HG03469 (cell line): ENCODE data around the gene FBN1.
A peak's percentile ranks its signal among the peaks of the same experiment; 100 is the strongest.

Experiments
- ATAC-seq: cut with Tn5 transposase; IDR thresholded peaks from one replicate; pipeline ENCODE4 v1.9.1; 2021; ENCODE audit warnings: mild to moderate bottlenecking, moderate library complexity, moderate number of reproducible peaks; ENCODE audit not compliant: unreplicated experiment

The FBN1 gene

DNA sequence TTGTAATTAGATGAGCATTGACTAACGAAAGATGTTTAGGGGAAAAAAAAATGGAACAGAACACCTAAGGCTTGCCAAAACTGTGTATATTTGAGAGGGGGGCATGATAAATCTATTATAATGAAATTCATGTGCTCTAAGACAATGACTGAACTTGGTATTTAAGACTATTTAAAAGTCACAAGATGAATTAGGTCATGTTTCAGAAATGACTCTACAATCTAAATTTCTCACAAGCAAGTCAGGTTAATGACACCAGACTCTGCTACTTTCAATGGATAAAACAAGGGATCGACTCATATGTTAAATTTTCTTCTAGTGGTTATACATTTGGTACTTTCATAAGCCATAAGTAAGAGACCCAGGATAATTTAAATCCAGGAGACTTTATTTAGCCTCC, 235.9 kb downstream of the FBN1 start:
- ATAC-seq = no peak

DNA sequence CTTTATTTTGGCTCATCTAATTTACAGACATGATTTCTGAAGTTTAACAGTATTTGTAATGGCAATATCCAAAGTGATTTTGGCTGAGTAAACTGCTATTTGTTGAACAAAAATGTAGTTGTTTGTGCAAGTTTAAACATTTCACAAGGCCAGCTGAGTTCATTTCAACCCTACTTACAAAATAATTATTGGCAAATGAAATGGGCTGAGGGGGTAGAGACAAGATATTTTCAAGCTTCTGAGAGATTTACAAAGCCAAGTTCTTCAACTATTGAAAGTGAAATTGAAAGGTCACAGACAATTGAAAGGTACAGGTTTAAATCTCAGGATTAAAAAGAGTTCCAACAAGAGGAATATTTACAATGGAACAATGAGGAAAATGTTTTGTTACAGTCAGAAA, 237.2 kb downstream of the FBN1 start:
- no peak for ATAC-seq

DNA sequence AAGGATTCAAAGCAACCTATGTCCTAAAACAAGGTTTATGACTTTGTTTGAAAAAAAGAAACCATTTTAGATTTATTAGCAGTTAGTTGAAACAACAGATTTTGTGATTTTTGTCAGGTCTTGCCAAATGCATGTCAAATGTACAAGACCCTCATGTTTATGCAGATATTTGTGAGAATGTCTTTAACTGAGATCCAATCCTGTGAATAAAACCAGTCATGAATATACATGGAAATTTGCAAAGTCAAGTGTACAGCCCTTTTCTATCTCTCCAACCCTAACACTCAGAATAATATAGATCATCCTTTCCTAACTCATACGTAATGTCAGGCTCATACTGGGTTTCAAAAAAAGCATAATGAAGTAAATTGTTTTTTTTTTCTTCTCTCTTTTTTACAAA, 237.9 kb downstream of the FBN1 start:
- no peak for ATAC-seq

DNA sequence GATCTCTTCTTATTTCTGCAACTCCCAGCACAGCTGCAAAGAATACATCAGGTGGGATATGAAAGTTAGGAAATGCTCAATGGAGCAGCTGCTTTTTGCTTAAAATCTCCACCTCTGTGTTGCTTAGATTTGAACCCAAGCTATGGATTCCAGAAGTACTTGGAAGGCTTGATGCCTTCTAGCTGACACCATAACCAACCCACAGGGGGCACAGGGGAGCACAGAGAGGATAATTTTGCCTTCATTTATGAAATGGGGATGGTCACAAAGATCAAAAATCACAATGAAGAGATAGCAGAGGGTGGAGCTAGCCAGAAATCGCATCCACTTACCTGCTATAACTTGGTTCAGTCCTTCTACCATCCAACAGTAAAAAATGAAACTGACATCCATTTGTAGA, 238.6 kb downstream of the FBN1 start:
- ATAC-seq = no peak

DNA sequence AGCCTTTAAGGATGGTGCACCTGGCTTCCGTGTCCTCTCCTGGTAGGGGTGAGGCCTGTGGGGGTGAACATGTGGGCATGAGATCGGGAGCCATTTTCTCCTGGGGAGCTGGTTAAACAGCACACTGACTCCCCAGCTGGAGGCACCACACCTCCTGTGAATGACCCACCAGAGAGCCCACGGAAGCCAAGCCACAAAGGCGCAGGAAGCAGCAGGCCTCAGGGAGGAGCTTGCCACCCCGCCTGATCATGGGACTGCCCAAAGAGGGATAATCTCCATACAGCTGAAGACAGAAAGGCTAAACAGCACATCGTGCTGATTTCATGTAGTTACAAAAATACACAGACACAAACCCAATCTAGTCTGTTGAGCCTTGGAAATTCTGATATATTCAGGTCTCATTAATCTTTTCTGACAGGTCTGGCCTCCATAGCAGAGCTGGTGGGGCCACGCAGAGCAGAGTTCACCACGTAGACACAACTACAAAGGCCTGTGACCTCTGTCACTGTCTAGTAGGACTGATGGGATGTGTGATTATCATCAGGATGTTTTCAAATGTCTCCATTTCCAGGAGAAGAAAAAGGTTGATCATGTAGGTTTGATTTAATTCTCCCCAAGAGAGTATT, 239.1 kb downstream of the FBN1 start:
- ATAC-seq = no peak

DNA sequence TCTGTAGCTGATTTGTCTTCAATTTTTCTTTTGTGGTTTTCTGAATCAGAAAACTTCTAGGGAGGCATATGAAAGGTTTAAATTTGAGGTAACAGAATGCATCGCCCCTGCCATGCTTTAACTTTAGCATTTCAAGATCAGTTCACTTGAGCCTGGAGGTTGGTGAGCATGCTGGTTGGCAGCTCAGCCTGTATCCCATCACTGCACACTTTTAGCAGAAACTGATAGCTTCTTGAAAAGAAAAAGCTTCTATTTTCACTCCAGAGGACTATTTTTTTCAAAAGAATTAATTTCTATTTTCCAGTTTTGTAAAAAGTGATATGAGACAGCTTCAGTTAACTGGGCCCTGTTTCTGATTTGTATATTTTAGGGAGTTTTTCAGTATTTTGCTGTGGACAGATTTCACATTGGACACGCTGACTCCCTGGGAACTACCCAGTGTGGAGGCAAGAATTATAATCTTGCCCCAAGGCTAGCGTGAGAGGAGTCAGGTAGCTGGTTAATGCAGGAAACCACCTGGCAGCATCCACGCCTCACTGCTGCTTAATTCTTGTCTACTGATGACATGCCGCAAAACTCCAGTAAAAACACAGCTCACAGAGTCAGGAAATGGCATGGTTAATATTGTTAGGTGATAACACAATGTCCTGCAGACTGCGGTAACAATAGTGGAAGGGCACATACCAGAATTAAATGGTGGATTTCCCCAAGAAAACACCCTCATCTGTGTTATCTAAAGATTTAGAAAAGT, 242.9 kb downstream of the FBN1 start:
- ATAC-seq = peak; percentile 53

DNA sequence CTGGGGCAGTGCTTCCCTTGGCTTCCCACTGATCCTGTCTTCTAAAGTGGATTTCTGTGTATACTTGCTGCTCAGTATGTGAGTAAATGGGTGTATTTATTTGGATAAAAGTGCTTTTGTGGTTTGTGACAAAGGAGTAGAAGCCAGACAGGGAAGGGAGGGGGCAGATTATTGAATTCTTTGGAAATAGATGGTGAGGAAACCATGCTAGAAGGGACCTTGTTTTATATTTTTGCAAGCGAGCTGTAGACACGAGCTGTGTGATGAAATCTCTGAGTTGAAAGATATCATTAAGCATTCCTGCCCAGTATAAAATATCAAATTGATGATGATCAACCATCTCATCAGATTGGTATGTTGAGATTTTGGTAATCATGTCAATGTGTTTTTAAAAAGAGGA, 245.4 kb downstream of the FBN1 start:
- no peak for ATAC-seq

DNA sequence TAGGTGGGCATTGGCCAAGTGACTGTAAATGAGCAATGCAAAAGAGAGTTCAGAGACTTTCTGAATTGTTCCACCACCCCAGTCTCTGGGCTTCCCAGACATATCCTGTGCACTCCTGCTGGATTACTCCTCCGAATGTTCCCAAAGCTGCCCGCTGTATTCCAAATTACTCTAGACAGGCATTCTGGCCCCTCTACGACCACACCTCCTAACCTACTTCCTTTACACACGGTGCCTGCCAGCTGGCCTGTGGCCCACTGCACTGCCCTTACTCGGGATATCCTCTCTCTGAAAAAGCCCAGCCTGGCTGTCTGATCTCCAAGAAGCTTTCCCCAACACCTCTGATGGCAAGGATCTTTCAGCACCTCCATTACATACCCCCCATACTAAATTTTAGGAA, 247.7 kb downstream of the FBN1 start:
- no peak for ATAC-seq

DNA sequence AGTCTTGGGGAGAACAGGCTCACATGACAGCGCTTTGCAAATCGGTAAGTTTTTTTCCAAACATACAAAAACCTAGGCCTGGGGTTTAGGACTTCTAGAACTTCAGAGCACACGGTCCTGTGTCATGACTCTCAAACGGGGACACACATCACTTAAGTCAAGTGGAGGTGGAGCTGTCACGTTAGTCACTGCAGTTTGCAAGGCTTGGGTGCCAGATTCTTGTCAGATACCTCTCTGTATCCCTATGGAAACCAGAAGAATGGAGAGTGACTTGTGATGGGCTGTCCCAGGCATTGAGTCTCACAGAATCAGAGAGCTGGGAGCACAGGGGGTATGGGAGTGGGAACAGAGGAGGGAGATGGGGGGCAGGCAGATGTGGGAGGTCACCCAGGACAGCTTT, 249.5 kb downstream of the FBN1 start:
- ATAC-seq = no peak

DNA sequence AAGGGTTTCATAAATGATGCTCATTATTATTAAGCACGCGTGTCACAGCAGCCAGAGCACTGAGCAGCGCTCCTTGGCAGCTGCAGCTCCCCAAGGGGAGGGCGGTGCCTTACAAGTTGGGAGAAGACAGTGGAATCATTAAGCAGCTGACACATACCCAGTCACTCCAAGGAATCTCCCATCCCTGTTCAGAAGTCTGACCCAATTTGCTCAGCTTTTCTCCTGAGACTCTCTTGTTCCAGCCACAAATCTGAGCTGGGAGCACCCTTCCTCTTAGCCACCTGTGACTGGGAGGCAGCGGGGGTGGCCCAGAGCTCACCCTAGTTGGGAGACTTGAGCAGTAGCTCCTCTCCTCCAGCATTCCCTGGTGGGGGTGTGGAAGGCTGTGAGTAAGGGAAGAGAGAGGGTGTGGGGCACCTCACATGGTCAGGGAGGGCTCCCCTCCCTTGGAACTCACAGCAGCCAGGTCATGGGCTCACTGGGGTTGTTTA, 249.9 kb downstream of the FBN1 start:
- no peak for ATAC-seq

DNA sequence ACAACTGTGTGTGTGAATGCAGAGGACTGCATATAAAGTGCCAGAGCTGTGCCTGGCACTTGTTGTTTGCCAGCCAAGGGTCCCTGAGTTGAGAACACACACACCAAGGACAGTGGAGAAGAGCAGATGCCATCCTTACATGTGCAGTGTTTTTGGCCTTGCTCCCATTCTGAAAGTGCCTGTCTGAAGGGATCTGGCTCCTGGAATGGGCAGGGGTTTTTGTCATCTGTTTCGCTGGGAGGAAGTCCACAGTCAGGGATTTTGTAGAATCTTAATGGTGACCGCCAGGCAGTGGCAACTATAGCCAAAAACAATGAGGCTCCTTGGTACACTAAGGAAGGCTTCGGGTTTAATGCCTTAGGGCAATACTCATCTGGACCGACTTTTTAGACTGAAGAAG, 250.5 kb downstream of the FBN1 start:
- ATAC-seq = no peak

DNA sequence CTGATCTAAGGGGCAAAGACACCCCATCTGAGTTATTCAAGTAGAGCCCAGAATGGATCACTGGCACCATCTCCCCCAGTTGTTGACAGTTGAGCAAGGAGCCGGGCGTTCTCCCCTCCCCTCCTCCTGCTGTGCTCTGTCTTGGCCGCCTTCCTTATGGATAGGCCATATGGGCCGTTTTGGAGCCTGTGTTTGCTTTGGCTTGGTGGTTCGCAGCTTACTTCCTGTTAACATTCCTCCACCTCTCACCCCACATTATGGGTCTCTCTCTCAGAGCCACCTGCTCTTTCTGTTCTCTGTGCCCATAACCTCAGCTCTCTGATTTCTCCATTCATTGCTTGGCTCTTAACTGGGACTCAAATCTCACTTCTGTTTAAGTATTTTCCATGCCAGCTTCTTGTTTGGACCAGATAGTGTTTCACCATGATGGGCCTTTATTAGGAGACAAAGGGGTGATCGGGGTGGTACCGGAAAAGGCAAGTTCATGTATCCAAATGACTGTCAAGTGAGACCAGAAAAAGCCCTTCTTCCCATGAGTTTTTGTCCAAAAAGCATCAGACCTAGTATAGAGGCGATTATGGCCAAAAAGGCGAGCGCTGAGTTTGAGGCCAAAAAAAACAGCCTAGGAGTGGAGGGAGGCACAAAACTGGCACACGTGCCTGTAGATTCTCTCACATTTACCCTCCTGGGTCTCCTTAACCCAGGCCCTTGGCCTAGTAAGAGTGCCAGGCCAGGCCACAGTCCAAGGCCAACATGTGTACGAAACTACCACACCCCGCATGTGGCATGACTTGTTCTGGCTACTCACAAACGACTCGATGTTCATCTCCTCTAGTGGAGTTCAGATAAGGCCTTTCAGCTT, 251.6 kb downstream of the FBN1 start:
- ATAC-seq = no peak

DNA sequence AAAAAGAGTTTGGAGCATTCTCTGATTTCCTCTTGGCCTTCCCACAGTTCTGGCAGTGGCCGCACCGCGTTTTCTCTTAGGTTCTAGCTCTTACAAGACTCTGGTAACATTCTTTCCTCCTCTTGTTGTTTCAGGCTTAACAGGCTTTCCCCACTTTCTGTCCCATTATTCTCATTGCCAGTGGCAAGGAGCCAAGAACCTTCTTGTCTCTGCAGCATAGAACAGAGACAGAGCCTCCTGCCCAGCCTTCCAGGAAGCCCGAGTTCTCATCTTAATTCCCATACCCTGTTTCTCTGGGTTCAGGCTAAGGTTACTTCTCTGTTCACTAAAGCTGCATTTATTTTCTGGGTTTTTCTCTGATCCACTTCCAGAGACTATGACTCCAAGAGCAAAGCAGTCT, 253.2 kb downstream of the FBN1 start:
- no peak for ATAC-seq

DNA sequence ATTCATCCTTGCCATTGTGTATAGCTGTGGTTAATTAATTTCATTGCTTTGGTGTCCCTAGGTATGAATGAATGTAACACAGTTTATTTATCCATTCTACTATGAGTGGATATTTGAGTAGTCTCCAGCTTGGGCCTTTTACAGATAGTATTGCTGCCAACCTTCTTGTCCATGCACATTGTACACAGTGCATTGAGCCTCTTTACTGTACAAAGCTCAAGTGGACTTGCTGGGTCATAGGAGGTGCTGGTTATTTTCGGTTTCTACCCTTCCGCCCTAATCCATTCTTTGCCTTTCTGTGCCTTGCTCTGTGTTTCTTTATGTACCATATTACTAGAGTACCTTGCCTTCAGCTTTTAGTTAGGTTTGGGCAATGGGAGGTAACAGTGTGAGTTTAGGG, 253.6 kb downstream of the FBN1 start:
- no peak for ATAC-seq

DNA sequence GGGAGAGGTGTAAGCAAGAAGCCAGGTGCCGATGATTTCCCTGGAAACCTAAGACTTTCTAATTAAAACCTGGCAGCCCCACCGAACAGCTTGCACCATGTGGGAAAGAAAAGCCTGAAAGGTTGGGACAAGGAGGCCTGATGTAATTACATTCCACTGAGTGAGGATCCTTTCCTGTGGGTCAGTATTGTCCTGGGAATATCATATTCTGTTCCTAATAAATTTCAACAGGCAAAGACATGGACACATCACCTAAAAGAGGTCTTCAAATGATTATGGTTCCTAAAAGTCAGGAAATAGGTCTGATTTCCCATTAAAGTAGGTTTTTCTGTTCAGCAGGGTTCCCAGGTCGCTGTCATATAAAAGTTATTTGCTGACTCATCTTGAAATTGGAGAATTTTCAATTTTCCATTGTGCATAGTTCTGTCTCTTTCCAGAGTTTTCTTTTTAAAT, 255.8 kb downstream of the FBN1 start:
- no peak for ATAC-seq

DNA sequence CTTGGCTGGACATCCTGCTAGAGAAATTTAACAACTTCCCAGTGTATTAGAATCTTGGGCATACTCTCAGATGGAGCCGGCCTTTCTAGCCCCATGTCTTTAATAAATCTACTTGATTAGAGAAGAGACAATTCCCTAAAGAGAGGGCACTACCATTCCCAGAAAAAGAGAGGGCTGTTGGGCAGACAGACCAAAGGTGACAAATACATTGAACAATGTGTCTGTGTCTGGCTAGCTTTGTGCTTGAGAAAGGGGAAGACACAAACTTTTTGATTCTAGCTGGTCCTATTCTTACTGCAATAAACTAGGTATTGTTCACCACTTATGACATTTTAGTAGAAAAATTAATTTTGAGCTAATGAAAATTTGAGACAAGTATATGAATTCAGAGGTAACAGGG, 256.6 kb downstream of the FBN1 start:
- no peak for ATAC-seq

DNA sequence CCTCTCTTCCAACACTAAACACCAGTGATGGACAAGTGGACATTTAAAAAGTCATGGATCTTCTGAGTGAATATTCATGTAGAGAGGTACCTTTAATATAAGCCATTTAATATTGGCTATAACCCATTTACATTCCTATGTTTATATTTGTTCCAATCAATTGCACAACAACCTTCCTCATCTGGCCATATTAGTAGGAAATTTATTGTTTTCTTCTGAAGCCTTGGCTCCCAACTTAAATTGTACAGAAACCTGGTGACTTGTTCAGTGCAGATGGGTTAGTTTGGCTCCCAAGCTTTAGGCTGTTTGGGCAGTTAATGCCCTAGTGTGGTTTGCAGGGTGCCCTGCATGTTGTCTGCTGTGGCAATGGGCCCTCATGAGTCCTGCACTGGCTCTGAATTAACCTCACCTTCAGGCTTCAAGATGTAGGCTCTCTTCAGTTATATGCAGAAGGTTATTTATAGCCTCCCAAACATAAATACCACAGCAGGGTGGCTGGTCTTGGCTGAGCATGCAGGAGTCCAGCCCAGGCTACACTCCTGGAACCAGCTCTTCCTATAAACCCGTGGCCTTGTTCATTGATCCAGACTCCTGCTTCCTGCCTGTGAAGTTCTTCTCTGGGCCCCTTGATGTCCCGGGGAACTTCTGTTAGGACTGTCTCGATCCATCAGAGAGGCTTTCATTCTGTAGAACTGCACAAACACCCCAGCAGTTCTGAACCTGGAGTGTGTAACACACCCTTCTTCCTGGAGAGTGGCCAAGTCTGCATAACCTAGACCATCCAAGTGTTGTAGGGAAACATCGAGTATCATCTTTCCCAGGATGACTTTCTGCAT, 257.3 kb downstream of the FBN1 start:
- ATAC-seq = no peak

DNA sequence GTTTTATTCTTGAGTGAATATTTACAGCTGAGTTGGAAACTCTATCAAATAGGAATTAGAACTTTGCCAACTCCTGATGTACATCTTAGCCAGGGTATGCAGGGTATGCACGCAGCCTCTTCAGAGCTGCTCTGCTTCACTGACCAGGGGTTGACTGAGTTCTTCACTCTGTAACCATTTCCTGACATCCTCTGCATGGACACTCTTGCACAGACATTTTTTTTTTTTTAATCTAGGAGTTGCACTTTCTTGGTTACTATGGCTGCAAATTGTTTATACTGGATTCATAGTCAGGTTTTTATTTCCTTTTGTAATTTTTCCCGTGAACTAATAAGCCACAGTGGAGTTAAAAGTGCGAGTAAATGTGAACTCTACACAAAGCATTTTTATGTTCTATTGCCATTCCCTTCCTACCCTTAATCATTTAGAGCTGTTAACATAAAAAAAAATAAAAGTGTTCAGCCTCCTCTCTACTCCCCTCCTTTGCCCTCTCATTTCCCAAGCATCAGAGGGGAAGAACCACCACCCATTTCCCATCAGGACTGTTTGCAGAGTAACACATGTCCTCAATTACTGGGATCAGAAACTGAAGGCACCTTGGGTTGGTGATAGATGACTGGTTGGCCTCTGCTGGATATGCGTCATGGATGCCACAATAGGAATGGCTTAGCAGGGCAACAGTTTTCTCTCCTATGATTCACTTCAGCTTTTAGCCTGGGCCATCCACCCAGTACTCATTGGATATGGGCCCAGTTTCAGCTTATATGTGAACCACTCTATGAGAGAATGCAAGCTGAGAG, 260.3 kb downstream of the FBN1 start:
- ATAC-seq = no peak

DNA sequence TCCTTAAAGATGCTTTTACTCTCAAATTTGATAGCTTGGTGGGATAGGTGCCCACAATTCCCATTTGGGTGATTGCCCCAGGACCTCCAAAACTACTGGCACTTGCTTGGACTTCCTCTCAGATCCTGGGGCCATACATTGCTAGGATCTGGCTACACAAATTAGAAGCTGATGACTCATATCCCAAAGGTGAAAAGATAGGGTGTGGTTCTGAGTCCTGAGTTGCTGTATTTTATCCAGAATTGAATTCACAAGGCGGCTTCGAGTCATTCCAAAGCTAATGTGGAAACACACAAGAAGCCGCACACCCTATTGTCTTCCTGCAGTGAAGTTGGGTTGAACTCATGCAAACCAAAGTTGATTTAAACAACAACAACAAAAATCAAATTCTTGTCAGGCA, 260.9 kb downstream of the FBN1 start:
- no peak for ATAC-seq

DNA sequence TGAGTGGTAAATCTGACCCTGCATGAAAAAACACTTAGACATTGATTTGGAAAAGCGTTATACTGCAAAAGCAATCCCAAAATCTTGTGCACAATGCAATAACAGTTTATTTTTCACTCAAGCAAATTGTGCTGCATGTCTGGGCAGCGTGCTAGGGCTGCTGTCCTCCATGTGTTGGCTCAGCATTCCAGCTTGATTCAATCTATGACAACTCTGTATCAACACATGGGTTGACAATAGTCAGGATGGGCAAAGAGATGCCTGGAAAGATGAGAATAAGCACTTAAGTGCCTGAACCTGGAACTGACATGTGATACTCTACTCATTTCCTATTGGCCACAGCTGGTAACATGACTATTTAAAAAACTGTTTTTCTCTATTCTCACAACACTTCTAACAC, 262.5 kb downstream of the FBN1 start:
- no peak for ATAC-seq
